ENCODE results near the gene AFAP1. TPM values are rescaled to one million over a fixed set of nuclear protein-coding genes. Genes with fewer than 3 reads are reported as not detected.

AFAP1 gene
- total RNA-seq, 1 experiment from 2014 or later = 94.7 TPM

- BruUV-seq (replicated peaks) = no TSS peak
- TF ChIP-seq, protein P1, sequence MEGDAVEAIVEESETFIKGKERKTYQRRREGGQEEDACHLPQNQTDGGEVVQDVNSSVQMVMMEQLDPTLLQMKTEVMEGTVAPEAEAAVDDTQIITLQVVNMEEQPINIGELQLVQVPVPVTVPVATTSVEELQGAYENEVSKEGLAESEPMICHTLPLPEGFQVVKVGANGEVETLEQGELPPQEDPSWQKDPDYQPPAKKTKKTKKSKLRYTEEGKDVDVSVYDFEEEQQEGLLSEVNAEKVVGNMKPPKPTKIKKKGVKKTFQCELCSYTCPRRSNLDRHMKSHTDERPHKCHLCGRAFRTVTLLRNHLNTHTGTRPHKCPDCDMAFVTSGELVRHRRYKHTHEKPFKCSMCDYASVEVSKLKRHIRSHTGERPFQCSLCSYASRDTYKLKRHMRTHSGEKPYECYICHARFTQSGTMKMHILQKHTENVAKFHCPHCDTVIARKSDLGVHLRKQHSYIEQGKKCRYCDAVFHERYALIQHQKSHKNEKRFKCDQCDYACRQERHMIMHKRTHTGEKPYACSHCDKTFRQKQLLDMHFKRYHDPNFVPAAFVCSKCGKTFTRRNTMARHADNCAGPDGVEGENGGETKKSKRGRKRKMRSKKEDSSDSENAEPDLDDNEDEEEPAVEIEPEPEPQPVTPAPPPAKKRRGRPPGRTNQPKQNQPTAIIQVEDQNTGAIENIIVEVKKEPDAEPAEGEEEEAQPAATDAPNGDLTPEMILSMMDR (IDR thresholded peaks at IDR 0.05) = no peak
- no peak for TF ChIP-seq TCF7L2 (IDR thresholded peaks at IDR 0.05; ENCODE audit: low read depth, low read length)
- TF ChIP-seq POLR2AphosphoS5 (IDR thresholded peaks at IDR 0.05; ENCODE audit: low read depth, low read length) = no peak
- no peak for TF ChIP-seq SIN3A (IDR thresholded peaks at IDR 0.05; ENCODE audit: borderline replicate concordance, insufficient read depth, low read depth, low read length)
- TF ChIP-seq, protein P2, sequence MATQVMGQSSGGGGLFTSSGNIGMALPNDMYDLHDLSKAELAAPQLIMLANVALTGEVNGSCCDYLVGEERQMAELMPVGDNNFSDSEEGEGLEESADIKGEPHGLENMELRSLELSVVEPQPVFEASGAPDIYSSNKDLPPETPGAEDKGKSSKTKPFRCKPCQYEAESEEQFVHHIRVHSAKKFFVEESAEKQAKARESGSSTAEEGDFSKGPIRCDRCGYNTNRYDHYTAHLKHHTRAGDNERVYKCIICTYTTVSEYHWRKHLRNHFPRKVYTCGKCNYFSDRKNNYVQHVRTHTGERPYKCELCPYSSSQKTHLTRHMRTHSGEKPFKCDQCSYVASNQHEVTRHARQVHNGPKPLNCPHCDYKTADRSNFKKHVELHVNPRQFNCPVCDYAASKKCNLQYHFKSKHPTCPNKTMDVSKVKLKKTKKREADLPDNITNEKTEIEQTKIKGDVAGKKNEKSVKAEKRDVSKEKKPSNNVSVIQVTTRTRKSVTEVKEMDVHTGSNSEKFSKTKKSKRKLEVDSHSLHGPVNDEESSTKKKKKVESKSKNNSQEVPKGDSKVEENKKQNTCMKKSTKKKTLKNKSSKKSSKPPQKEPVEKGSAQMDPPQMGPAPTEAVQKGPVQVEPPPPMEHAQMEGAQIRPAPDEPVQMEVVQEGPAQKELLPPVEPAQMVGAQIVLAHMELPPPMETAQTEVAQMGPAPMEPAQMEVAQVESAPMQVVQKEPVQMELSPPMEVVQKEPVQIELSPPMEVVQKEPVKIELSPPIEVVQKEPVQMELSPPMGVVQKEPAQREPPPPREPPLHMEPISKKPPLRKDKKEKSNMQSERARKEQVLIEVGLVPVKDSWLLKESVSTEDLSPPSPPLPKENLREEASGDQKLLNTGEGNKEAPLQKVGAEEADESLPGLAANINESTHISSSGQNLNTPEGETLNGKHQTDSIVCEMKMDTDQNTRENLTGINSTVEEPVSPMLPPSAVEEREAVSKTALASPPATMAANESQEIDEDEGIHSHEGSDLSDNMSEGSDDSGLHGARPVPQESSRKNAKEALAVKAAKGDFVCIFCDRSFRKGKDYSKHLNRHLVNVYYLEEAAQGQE (IDR thresholded peaks at IDR 0.05; ENCODE audit: insufficient read depth in 1 of 2, low read depth in 2 of 2, low read length in 1 of 2) = no peak
- ChIA-PET POLR2A (no interaction called here), CTCF (no interaction called here)
- H3K36me3 ChIP-seq (ENCODE audit: control insufficient read depth, insufficient read depth, low read length) = no peaks in the 10 kb centered on the region
- H3K27me3 ChIP-seq (ENCODE audit: control insufficient read depth, insufficient read depth, low read length) = no peaks in the 10 kb centered on the region
- no peak overlapping the region for H3K4me3 ChIP-seq (ENCODE audit: low read depth in 2 of 2, low read length in 2 of 2)
- peak overlapping the region; percentile 96 for H3K27ac ChIP-seq (ENCODE audit: low read length)
- no peaks in the 10 kb centered on the region for H3K9me3 ChIP-seq (ENCODE audit: control insufficient read depth, insufficient read depth, low read depth, low read length)
- in situ Hi-C loops (cut with HindIII; ENCODE audit: low pct_unique_long_range_greater_than_20kb, low sequenced_read_pairs) (no loop called here), intact Hi-C loops (cut with micrococcal nuclease; ENCODE audit: unreplicated experiment) (no loop called here)
- DNase-seq (ENCODE audit: low read depth, low spot score) (no peak), ATAC-seq (no peak)
- H3K4me1 ChIP-seq (ENCODE audit: control insufficient read depth, insufficient read depth, low read length) = peaks cover 88% of the 10 kb centered on the region
Observed at GRCh38 chr4:7894098-7894676, 45.5 kb downstream of the AFAP1 start.

GRCh38 chr4:7893539-7893938 lies 46.1 kb downstream of the AFAP1 start:
- BruUV-seq (replicated peaks) = no TSS peak
- CTCF ChIA-PET = no interaction called here
- POLR2A ChIA-PET = no interaction called here

More at GRCh38 chr4:7893539-7893938, 46.1 kb downstream of the AFAP1 start:
- peak overlapping the region; percentile 96 for H3K27ac ChIP-seq (ENCODE audit: low read length)
- ATAC-seq (0 out of 2 replicates have a peak, but pooled peaks have one; percentile 9), DNase-seq (ENCODE audit: low read depth, low spot score) (no peak)
- H3K9me3 ChIP-seq (ENCODE audit: control insufficient read depth, insufficient read depth, low read depth, low read length) = peaks cover under 1% of the 10 kb centered on the region; the same call in 1 of the 2 replicates
- TF ChIP-seq SIN3A (IDR thresholded peaks at IDR 0.05; ENCODE audit: borderline replicate concordance, insufficient read depth, low read depth, low read length) (no peak), POLR2AphosphoS5 (IDR thresholded peaks at IDR 0.05; ENCODE audit: low read depth, low read length) (no peak; the same call in 1 of the 2 replicates), TCF7L2 (IDR thresholded peaks at IDR 0.05; ENCODE audit: low read depth, low read length) (no peak)
- TF ChIP-seq, protein P2 (IDR thresholded peaks at IDR 0.05; ENCODE audit: insufficient read depth in 1 of 2, low read depth in 2 of 2, low read length in 1 of 2) = no peak
- H3K27me3 ChIP-seq (ENCODE audit: control insufficient read depth, insufficient read depth, low read length) = no peaks in the 10 kb centered on the region
- intact Hi-C loops (cut with micrococcal nuclease; ENCODE audit: unreplicated experiment) = no loop called here
- no peak overlapping the region for H3K4me3 ChIP-seq (ENCODE audit: low read depth in 2 of 2, low read length in 2 of 2)
- peaks cover 81% of the 10 kb centered on the region for H3K4me1 ChIP-seq (ENCODE audit: control insufficient read depth, insufficient read depth, low read length)
- in situ Hi-C loops (cut with HindIII; ENCODE audit: low pct_unique_long_range_greater_than_20kb, low sequenced_read_pairs) = no loop called here
- no peaks in the 10 kb centered on the region for H3K36me3 ChIP-seq (ENCODE audit: control insufficient read depth, insufficient read depth, low read length)
